ENCODE results near the gene OPRD1.

DNA sequence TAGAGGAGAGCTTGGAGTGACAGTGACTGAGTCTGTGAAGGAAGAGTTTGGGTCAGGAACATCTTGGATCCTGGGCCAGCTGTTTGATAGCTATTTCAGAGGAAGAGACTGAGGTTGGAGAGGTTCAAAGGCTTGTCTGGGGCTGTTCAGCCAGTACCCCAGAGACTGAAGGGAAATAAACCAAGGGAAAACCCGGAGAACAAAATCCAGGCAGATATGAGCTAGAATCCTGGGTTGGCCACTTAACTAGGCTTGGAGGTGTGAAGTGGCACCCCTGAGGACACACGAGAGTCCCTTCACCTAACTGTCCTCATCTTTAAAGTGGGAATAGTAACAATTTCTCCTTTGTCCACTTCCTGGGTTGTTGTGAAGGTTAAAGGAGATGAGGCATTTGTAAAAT lies 79.3 kb downstream of the OPRD1 start:
- TF ChIP-seq, protein P1, sequence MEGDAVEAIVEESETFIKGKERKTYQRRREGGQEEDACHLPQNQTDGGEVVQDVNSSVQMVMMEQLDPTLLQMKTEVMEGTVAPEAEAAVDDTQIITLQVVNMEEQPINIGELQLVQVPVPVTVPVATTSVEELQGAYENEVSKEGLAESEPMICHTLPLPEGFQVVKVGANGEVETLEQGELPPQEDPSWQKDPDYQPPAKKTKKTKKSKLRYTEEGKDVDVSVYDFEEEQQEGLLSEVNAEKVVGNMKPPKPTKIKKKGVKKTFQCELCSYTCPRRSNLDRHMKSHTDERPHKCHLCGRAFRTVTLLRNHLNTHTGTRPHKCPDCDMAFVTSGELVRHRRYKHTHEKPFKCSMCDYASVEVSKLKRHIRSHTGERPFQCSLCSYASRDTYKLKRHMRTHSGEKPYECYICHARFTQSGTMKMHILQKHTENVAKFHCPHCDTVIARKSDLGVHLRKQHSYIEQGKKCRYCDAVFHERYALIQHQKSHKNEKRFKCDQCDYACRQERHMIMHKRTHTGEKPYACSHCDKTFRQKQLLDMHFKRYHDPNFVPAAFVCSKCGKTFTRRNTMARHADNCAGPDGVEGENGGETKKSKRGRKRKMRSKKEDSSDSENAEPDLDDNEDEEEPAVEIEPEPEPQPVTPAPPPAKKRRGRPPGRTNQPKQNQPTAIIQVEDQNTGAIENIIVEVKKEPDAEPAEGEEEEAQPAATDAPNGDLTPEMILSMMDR (conservative IDR thresholded peaks at IDR 0.05; ENCODE audit: low read length): no peak
- TF ChIP-seq EZH2phosphoT487 (IDR thresholded peaks at IDR 0.05; ENCODE audit: borderline replicate concordance, low read depth, low read length): no peak

Data from OCI-LY7 (cell line).